ENCODE measurements around the gene SLC8A3. TPM values are rescaled to one million over a fixed set of nuclear protein-coding genes. Genes with fewer than 3 reads are reported as not detected.

SLC8A3 gene
- total and polyA plus RNA-seq, 10 of the 15 experiments (the other 5 are each of a cell fraction or from before 2014, with no cell fraction given): 0.04 to 0.17 (median 0.13) TPM; not detected in 3

- TF ChIP-seq, protein P1, sequence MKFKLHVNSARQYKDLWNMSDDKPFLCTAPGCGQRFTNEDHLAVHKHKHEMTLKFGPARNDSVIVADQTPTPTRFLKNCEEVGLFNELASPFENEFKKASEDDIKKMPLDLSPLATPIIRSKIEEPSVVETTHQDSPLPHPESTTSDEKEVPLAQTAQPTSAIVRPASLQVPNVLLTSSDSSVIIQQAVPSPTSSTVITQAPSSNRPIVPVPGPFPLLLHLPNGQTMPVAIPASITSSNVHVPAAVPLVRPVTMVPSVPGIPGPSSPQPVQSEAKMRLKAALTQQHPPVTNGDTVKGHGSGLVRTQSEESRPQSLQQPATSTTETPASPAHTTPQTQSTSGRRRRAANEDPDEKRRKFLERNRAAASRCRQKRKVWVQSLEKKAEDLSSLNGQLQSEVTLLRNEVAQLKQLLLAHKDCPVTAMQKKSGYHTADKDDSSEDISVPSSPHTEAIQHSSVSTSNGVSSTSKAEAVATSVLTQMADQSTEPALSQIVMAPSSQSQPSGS (IDR thresholded peaks at IDR 0.05; ENCODE audit: low read length): no peak
- TF ChIP-seq, protein P2, sequence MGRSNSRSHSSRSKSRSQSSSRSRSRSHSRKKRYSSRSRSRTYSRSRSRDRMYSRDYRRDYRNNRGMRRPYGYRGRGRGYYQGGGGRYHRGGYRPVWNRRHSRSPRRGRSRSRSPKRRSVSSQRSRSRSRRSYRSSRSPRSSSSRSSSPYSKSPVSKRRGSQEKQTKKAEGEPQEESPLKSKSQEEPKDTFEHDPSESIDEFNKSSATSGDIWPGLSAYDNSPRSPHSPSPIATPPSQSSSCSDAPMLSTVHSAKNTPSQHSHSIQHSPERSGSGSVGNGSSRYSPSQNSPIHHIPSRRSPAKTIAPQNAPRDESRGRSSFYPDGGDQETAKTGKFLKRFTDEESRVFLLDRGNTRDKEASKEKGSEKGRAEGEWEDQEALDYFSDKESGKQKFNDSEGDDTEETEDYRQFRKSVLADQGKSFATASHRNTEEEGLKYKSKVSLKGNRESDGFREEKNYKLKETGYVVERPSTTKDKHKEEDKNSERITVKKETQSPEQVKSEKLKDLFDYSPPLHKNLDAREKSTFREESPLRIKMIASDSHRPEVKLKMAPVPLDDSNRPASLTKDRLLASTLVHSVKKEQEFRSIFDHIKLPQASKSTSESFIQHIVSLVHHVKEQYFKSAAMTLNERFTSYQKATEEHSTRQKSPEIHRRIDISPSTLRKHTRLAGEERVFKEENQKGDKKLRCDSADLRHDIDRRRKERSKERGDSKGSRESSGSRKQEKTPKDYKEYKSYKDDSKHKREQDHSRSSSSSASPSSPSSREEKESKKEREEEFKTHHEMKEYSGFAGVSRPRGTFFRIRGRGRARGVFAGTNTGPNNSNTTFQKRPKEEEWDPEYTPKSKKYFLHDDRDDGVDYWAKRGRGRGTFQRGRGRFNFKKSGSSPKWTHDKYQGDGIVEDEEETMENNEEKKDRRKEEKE (IDR thresholded peaks at IDR 0.05): no peak
These were observed 80.3 kb downstream of the SLC8A3 start (continued) for GRCh38 chr14:70108419-70108818.

GRCh38 chr14:70107309-70107708 is 81.4 kb downstream of the SLC8A3 start:
- in situ Hi-C loops (cut with MboI): no loop called here
- WGBS (ENCODE audit: insufficient coverage, insufficient replicate concordance, low lambda C conversion rate, missing lambda C conversion rate): 50% methylated on average over 2 of the region's 2 CpGs
- no peaks in the 10 kb centered on the region for H4K20me1 ChIP-seq (ENCODE audit: control insufficient read depth, insufficient read depth)
- ChIA-PET POLR2A (no interaction called here), CTCF (no interaction called here), RAD21 (ENCODE audit: unreplicated experiment) (no interaction called here), SMC1A (ENCODE audit: uncharacterized antibody, unreplicated experiment) (interaction anchor here (0.6 kb wide), 1 partner anchor 523 kb away, joined by 3 read pairs; no protein-coding TSS in a partner anchor)
- no peaks in the 10 kb centered on the region for H3K4me1 ChIP-seq (ENCODE audit: control insufficient read depth, insufficient read depth, low read length)
- H3K36me3 ChIP-seq (ENCODE audit: control insufficient read depth in 2 of 2, insufficient read depth in 2 of 2, low read length in 1 of 2): no peaks in the 10 kb centered on the region
- H3K9me3 ChIP-seq (replicated peaks; ENCODE audit: control insufficient read depth, insufficient read depth, low read length): no peaks in the 10 kb centered on the region
- FAIRE-seq: no peak
- no peak overlapping the region for H3K27ac ChIP-seq (ENCODE audit: control insufficient read depth, insufficient read depth)
- H3K9ac ChIP-seq (ENCODE audit: control insufficient read depth, insufficient read depth, low read length): no peak overlapping the region
- no peak for DNase-seq (ENCODE audit: low read depth, low spot score)
- no peak overlapping the region for H2AFZ ChIP-seq (ENCODE audit: control insufficient read depth, low read depth, low read length)
- intact Hi-C loops (cut with micrococcal nuclease; ENCODE audit: unreplicated experiment): no loop called here
- no peaks in the 10 kb centered on the region; a peak in 1 of 4 replicates for H3K27me3 ChIP-seq (replicated peaks in 1 of 2; ENCODE audit: control insufficient read depth in 2 of 2, insufficient read depth in 2 of 2, low read length in 1 of 2)
- BruUV-seq (replicated peaks): no TSS peak
- H3K79me2 ChIP-seq (ENCODE audit: control insufficient read depth, insufficient read depth, low read length): no peaks in the 10 kb centered on the region
- ATAC-seq: no peak
- no peak overlapping the region for H3K4me3 ChIP-seq
- no peak overlapping the region for H3K4me2 ChIP-seq (ENCODE audit: control insufficient read depth, insufficient read depth)
- TF ChIP-seq CHD2 (IDR thresholded peaks at IDR 0.05; ENCODE audit: borderline replicate concordance, low read depth, low read length): no peak
- no peak for TF ChIP-seq TAF1 (IDR thresholded peaks at IDR 0.05; ENCODE audit: borderline replicate concordance, low read depth, low read length)
- no peak for TF ChIP-seq E2F4 (IDR thresholded peaks at IDR 0.05; ENCODE audit: low read depth, low read length)
- TF ChIP-seq SMARCA5 (IDR thresholded peaks at IDR 0.05): no peak
- TF ChIP-seq NR2C2 (IDR thresholded peaks at IDR 0.05; ENCODE audit: borderline replicate concordance, control insufficient read depth, insufficient read length, low read depth): no peak
- TF ChIP-seq JUND (IDR thresholded peaks at IDR 0.05; ENCODE audit: low read depth, low read length): no peak
- TF ChIP-seq, protein P3, sequence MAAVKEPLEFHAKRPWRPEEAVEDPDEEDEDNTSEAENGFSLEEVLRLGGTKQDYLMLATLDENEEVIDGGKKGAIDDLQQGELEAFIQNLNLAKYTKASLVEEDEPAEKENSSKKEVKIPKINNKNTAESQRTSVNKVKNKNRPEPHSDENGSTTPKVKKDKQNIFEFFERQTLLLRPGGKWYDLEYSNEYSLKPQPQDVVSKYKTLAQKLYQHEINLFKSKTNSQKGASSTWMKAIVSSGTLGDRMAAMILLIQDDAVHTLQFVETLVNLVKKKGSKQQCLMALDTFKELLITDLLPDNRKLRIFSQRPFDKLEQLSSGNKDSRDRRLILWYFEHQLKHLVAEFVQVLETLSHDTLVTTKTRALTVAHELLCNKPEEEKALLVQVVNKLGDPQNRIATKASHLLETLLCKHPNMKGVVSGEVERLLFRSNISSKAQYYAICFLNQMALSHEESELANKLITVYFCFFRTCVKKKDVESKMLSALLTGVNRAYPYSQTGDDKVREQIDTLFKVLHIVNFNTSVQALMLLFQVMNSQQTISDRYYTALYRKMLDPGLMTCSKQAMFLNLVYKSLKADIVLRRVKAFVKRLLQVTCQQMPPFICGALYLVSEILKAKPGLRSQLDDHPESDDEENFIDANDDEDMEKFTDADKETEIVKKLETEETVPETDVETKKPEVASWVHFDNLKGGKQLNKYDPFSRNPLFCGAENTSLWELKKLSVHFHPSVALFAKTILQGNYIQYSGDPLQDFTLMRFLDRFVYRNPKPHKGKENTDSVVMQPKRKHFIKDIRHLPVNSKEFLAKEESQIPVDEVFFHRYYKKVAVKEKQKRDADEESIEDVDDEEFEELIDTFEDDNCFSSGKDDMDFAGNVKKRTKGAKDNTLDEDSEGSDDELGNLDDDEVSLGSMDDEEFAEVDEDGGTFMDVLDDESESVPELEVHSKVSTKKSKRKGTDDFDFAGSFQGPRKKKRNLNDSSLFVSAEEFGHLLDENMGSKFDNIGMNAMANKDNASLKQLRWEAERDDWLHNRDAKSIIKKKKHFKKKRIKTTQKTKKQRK (IDR thresholded peaks at IDR 0.05; ENCODE audit: low read depth, low read length): no peak
- no peak for TF ChIP-seq HDGF (IDR thresholded peaks at IDR 0.05)
- TF ChIP-seq HDAC6 (IDR thresholded peaks at IDR 0.05; ENCODE audit: unreplicated experiment): no peak
- TF ChIP-seq NFYA (IDR thresholded peaks at IDR 0.05; ENCODE audit: borderline replicate concordance, low read depth, low read length): no peak
- TF ChIP-seq, protein P4, sequence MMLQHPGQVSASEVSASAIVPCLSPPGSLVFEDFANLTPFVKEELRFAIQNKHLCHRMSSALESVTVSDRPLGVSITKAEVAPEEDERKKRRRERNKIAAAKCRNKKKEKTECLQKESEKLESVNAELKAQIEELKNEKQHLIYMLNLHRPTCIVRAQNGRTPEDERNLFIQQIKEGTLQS (IDR thresholded peaks at IDR 0.05; ENCODE audit: borderline replicate concordance, extremely low read depth, low read depth, low read length): no peak
